Cardiac muscle cell (in vitro differentiated cells and primary cell): ENCODE results near the gene CTNNB1. TPM values are rescaled to one million over a fixed set of nuclear protein-coding genes. Genes with fewer than 3 reads are reported as not detected.

Experiments
- DNase-seq, 2 donors: peaks; one replicate each; pipeline versions ENCODE4 v3.0.0 to v3.0.0-alpha.2; 2010 to 2017; ENCODE audit warnings: low read depth in 1 of 2, low spot score in 1 of 2
- H3K27ac ChIP-seq: fragments of 200-600 bp; sonication (generic); 2 replicates; pipeline ENCODE4 v1.5.1; 2016
- H3K27me3 ChIP-seq: fragments of 200-600 bp; sonication (generic); 2 replicates; pipeline ENCODE4 v1.6.0; 2016; ENCODE audit warnings: control low read depth
- H3K36me3 ChIP-seq: fragments of 200-600 bp; sonication (generic); 2 replicates; pipeline ENCODE4 v1.5.1; 2016; ENCODE audit warnings: control low read depth
- H3K4me1 ChIP-seq: fragments of 200-600 bp; sonication (generic); 2 replicates; pipeline ENCODE4 v1.8.1; 2017; ENCODE audit warnings: low read depth, mild to moderate bottlenecking, mixed run types
- H3K4me3 ChIP-seq: fragments of 200-600 bp; sonication (generic); 2 replicates; pipeline ENCODE4 v1.5.1; 2016; ENCODE audit warnings: mild to moderate bottlenecking
- H3K9me3 ChIP-seq: fragments of 200-600 bp; sonication (generic); 2 replicates; pipeline ENCODE4 v1.5.1; 2017; ENCODE audit warnings: low read depth, mild to moderate bottlenecking, control low read depth
- CTCF ChIP-seq: IDR thresholded peaks from 2 replicates; pipeline ENCODE4 v1.5.1; 2012; ENCODE audit warnings: low read depth, mild to moderate bottlenecking, low read length
- polyA plus RNA-seq: library from polyadenylated mRNA; unstranded; fragments of >200 nt; fragmentation: Nextera tagmentation; extraction: Ambion mirVana; gene quantifications from 2 replicates; pipeline ENCODE4 v1.2.1, GENCODE V29; 2016
- total RNA-seq: library from RNA; depleted of rRNA; stranded (reverse); fragments of >200 nt; gene quantifications from 2 replicates; pipeline ENCODE4 v1.2.3, GENCODE V29; 2016

Gene CTNNB1
- total and polyA plus RNA-seq, 2 experiments from 2014 or later: 213 to 574 TPM

DNA sequence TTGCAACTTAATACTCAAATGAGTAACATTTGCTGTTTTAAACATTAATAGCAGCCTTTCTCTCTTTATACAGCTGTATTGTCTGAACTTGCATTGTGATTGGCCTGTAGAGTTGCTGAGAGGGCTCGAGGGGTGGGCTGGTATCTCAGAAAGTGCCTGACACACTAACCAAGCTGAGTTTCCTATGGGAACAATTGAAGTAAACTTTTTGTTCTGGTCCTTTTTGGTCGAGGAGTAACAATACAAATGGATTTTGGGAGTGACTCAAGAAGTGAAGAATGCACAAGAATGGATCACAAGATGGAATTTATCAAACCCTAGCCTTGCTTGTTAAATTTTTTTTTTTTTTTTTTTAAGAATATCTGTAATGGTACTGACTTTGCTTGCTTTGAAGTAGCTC, 40.3 kb downstream of the CTNNB1 start:
- Histone ChIP-seq H3K4me3 (no peak overlapping the region), H3K27ac (peak overlapping the region; percentile 8), H3K9me3 (no peaks in the 10 kb centered on the region), H3K36me3 (peaks cover 65% of the 10 kb centered on the region), H3K27me3 (no peaks in the 10 kb centered on the region), H3K4me1 (no peaks in the 10 kb centered on the region)
- DNase-seq: no peak
- no peak for TF ChIP-seq CTCF

DNA sequence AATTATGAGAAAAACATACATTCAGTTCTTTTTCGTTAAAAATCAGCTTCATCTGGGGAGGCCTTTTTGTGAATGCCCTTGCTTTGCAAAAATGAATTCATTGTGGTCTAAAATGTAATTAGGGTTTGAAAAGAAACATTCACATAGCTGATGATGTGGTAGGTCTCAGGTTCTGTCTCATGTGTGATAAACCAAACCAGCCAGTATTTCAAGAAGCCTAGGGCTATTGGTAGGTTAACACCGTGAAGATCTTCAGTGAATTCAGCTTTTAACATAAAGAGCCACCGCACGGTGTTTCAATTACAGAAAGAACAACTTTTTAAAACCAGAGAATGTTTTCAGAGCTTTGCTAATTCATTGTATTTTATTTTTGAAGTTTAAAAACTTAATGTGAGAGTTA, 41.9 kb downstream of the CTNNB1 start:
- Histone ChIP-seq H3K27me3 (no peaks in the 10 kb centered on the region), H3K4me1 (no peaks in the 10 kb centered on the region), H3K4me3 (no peak overlapping the region), H3K27ac (peak overlapping the region; percentile 56), H3K36me3 (peaks cover 49% of the 10 kb centered on the region), H3K9me3 (no peaks in the 10 kb centered on the region)
- TF ChIP-seq CTCF: no peak
- no peak for DNase-seq

GRCh38 chr3:41241800-41242571, 42.7 kb downstream of the CTNNB1 start:
- TF ChIP-seq CTCF: no peak
- Histone ChIP-seq H3K4me1 (peaks cover 3% of the 10 kb centered on the region), H3K9me3 (no peaks in the 10 kb centered on the region), H3K27me3 (no peaks in the 10 kb centered on the region), H3K27ac (peak overlapping the region; percentile 56), H3K4me3 (no peak overlapping the region), H3K36me3 (peaks cover 41% of the 10 kb centered on the region)
- no peak for DNase-seq

GRCh38 chr3:41243183-41243582, 43.9 kb downstream of the CTNNB1 start:
- no peak overlapping the region for H3K4me3 ChIP-seq
- no peak for DNase-seq
- peaks cover 30% of the 10 kb centered on the region for H3K36me3 ChIP-seq
- H3K4me1 ChIP-seq: peaks cover 13% of the 10 kb centered on the region
- H3K27ac ChIP-seq: peak overlapping the region; percentile 25
- no peak for TF ChIP-seq CTCF
- H3K27me3 ChIP-seq: no peaks in the 10 kb centered on the region
- H3K9me3 ChIP-seq: no peaks in the 10 kb centered on the region

GRCh38 chr3:41244620-41245336, 45.5 kb downstream of the CTNNB1 start:
- peaks cover 16% of the 10 kb centered on the region for H3K36me3 ChIP-seq
- no peaks in the 10 kb centered on the region for H3K9me3 ChIP-seq
- no peak for DNase-seq
- peak overlapping the region; percentile 66 for H3K27ac ChIP-seq
- H3K27me3 ChIP-seq: no peaks in the 10 kb centered on the region
- H3K4me1 ChIP-seq: peaks cover 20% of the 10 kb centered on the region
- no peak overlapping the region for H3K4me3 ChIP-seq
- TF ChIP-seq CTCF: no peak
